ENCODE data around the gene TNRC18. TPM values are rescaled to one million over a fixed set of nuclear protein-coding genes. Genes with fewer than 3 reads are reported as not detected.

Gene TNRC18
- total RNA-seq, 3 donors from 2014 or later (not counting 1 experiment from before 2014, with no cell fraction given): 111 to 127 (median 124) TPM

DNA sequence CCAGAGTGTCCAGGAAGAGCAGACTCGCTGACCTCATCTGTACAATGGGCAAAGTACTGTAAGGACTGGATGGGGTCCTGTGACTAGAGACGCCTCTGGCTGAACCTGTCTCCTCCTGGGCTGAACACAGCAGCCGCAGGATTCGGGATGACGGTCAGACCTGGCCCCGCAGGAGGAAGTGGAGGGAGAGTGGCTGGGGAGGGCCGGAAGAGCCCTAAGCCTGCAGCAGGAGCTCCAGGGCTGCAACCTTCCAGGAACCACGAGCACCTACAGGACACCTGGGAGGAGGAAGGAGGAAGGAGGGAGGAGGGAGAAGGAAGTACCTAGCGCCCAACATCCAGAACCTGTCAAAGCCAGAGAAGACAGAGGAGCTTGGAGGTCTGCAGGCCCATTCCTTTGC is 30.3 kb downstream of the TNRC18 start:
- peaks cover 53% of the 10 kb centered on the region for H3K4me1 ChIP-seq (ENCODE audit: control insufficient read depth, insufficient read depth, low read length)

DNA sequence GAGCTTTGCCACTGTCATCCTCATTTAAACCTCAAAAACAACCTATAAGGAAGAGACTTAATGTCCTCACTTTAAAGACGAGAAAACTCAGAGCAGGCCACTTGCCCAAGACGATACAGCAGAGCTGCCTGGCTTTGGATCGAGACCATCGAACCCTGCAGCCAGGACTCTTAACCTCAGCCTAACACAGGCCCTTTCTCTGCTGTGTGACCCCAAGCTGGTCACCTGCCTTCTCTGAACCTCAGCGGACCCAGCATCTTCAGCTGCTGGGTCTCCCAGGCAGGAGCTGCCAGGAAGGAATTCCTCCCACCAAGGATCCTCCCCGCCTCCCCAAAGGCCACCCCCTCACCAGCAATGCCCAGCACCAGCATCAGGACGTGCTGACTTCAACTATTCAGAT is 32.7 kb downstream of the TNRC18 start:
- Mint-ChIP-seq H3K4me1 (peaks cover 32 to 35% of the 10 kb centered on the region in 2 donors), H3K36me3 (peaks cover 7% of the 10 kb centered on the region), H3K27me3 (ENCODE audit: low read depth in 2 of 2) (no peaks in the 10 kb centered on the region), H3K4me3 (no peak overlapping the region), H3K27ac (peak overlapping the region in 1 of 2 donors; percentile 48), H3K9me3 (no peaks in the 10 kb centered on the region)
- Histone ChIP-seq H3K36me3 (ENCODE audit: control insufficient read depth, insufficient read depth, low read length) (peaks cover 55% of the 10 kb centered on the region), H3K4me3 (ENCODE audit: low read length) (no peak overlapping the region), H3K27ac (ENCODE audit: low read length) (no peak overlapping the region), H3K4me1 (ENCODE audit: control insufficient read depth, insufficient read depth, low read length) (peaks cover 40% of the 10 kb centered on the region), H3K9me3 (ENCODE audit: control insufficient read depth, insufficient read depth, low read length) (no peaks in the 10 kb centered on the region), H3K27me3 (ENCODE audit: control insufficient read depth, insufficient read depth, low read length) (no peaks in the 10 kb centered on the region)
- DNase-seq: no peak
- intact Hi-C loops (cut with micrococcal nuclease): no loop called here
- TF ChIP-seq, protein P1, sequence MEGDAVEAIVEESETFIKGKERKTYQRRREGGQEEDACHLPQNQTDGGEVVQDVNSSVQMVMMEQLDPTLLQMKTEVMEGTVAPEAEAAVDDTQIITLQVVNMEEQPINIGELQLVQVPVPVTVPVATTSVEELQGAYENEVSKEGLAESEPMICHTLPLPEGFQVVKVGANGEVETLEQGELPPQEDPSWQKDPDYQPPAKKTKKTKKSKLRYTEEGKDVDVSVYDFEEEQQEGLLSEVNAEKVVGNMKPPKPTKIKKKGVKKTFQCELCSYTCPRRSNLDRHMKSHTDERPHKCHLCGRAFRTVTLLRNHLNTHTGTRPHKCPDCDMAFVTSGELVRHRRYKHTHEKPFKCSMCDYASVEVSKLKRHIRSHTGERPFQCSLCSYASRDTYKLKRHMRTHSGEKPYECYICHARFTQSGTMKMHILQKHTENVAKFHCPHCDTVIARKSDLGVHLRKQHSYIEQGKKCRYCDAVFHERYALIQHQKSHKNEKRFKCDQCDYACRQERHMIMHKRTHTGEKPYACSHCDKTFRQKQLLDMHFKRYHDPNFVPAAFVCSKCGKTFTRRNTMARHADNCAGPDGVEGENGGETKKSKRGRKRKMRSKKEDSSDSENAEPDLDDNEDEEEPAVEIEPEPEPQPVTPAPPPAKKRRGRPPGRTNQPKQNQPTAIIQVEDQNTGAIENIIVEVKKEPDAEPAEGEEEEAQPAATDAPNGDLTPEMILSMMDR (IDR thresholded peaks at IDR 0.05): no peak
- ATAC-seq: no peak
- WGBS (ENCODE audit: insufficient coverage): 91% methylated on average over 7 of the region's 7 CpGs

More for the DNA sequence above, 30.3 kb downstream of the TNRC18 start:
- ATAC-seq: no peak
- Mint-ChIP-seq H3K4me1 (peaks cover 36 to 43% of the 10 kb centered on the region in 2 donors), H3K27ac (peak overlapping the region; percentile 66 to 79), H3K36me3 (no peaks in the 10 kb centered on the region), H3K4me3 (peak overlapping the region; percentile 37), H3K9me3 (no peaks in the 10 kb centered on the region), H3K27me3 (ENCODE audit: low read depth in 2 of 2) (no peaks in the 10 kb centered on the region)
- Histone ChIP-seq H3K36me3 (ENCODE audit: control insufficient read depth, insufficient read depth, low read length) (peaks cover 42% of the 10 kb centered on the region), H3K27me3 (ENCODE audit: control insufficient read depth, insufficient read depth, low read length) (no peaks in the 10 kb centered on the region), H3K27ac (ENCODE audit: low read length) (no peak overlapping the region), H3K4me3 (ENCODE audit: low read length) (no peak overlapping the region), H3K9me3 (ENCODE audit: control insufficient read depth, insufficient read depth, low read length) (no peaks in the 10 kb centered on the region)
- intact Hi-C loops (cut with micrococcal nuclease): no loop called here
- no peak for DNase-seq
- TF ChIP-seq, protein P1 (IDR thresholded peaks at IDR 0.05): no peak
- WGBS (ENCODE audit: insufficient coverage): 86% methylated on average over 9 of the region's 9 CpGs

DNA sequence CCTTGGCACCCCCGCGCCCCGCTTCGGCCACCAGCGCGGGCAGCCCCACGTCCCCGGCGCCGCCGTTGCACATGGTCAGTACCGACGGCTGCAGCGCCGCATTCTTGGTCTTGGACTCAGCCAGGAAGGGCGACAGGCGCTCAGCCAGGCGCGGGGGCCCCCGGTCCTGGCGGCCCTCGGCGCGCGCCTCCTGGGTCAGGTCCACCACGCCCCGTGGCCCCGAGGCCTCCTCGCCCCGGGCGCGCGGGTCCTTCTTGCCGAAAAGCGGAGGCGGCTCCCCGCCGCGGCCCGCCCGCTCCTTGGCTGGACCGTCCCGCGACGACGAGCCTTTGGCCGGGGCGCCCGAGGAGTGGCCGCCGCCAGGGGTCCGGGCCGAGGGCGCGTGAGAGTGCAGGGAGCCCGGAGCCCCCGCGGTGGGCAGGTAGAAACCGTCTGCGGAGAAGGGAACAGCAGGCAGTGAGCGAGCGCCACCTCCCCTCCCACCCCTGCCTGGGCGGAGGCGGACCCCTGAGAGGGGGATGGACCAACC is 34.7 kb downstream of the TNRC18 start:
- H3K36me3 ChIP-seq (ENCODE audit: control insufficient read depth, insufficient read depth, low read length): peaks cover 57% of the 10 kb centered on the region
- peaks cover 24 to 30% of the 10 kb centered on the region in 2 donors for H3K4me1 Mint-ChIP-seq
- H3K4me3 ChIP-seq (ENCODE audit: low read length): no peak overlapping the region
- DNase-seq (no peak), ATAC-seq (peak in 1 of 3 donors; percentile 7)
- H3K9me3 Mint-ChIP-seq: no peaks in the 10 kb centered on the region
- intact Hi-C loops (cut with micrococcal nuclease): no loop called here
- H3K4me1 ChIP-seq (ENCODE audit: control insufficient read depth, insufficient read depth, low read length): peaks cover 34% of the 10 kb centered on the region
- no peak overlapping the region for H3K27ac Mint-ChIP-seq
- H3K27me3 ChIP-seq (ENCODE audit: control insufficient read depth, insufficient read depth, low read length): no peaks in the 10 kb centered on the region
- H3K27me3 Mint-ChIP-seq (ENCODE audit: low read depth in 2 of 2): no peaks in the 10 kb centered on the region
- peaks cover 7% of the 10 kb centered on the region for H3K36me3 Mint-ChIP-seq
- no peak overlapping the region for H3K27ac ChIP-seq (ENCODE audit: low read length)
- WGBS (ENCODE audit: insufficient coverage): 98% methylated on average over 62 of the region's 64 CpGs
- H3K9me3 ChIP-seq (ENCODE audit: control insufficient read depth, insufficient read depth, low read length): no peaks in the 10 kb centered on the region
- TF ChIP-seq, protein P1 (IDR thresholded peaks at IDR 0.05): no peak
- H3K4me3 Mint-ChIP-seq: no peak overlapping the region

All from natural killer cell (primary cell).